Measurements from ENCODE around the gene PHKB.

The PHKB gene

DNA sequence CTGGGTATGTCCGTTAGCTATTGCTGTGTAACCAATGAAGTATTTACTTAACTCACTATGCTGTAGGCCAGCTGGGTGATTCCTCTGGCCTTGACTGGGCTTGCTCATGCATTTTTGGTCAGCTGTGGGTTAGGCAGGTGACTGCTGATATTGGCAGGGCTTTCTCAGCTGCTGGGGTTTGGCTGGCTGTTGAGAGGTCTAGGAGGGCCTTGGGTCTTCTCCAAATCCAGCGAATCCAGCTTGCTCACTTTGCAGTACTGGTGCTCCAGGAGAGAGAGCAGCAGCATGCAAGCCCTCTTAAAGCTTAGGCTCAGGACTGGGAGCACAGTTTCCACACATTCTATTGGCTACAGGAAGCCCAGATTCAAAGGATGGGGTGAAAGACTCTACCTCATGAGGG, 270.1 kb downstream of the PHKB start:
- no peak for ATAC-seq
- DNase-seq, result no peak

DNA sequence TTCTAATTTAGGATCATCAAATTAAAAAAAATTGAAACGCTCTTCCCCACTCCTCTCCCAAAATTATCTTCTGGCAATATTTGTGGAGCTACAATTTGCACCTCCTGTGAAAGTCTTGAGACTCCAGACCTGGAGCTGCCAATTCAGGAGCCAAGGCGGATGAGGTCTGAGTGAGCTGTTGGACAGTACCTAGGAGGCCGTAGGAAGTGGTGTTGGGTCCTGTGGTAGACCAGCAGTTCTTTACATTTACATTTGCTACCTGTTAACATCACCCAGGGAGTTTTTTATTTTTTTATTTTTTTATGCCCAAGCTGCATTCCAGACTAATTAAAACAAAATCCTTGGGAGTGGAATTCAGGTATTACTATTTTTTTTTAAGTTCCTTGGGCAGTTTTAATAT, 271.0 kb downstream of the PHKB start:
- ATAC-seq (no peak), DNase-seq (no peak)

DNA sequence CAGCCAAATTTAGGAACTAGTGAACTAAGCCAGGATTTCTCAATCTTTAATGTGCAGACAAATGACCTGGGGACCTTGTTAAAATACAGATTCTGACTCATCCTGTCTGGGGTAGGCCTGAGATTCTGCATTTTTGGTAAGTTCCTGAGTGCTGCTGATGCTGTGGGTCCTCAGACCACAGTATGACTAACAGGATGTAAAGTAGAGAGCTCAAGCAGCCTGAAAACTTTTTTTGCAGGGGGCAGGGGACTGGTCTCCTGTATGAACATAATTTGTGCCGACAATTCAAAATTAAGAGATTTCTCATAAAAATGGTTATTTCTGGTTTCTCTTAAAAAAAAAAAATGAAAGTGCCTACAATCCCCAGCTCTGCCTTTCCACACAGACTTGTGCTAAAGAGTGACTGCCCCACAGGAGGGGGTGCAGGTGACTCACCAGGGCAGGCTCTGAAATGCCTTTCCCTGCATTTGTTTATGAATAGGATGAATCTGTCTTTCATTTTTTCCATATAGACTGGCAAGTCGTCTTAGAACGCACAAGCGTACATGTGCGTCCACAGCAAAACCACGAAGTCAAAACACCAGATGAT, 271.5 kb downstream of the PHKB start:
- DNase-seq, result peak; percentile 22
- peak; percentile 87 for ATAC-seq

DNA sequence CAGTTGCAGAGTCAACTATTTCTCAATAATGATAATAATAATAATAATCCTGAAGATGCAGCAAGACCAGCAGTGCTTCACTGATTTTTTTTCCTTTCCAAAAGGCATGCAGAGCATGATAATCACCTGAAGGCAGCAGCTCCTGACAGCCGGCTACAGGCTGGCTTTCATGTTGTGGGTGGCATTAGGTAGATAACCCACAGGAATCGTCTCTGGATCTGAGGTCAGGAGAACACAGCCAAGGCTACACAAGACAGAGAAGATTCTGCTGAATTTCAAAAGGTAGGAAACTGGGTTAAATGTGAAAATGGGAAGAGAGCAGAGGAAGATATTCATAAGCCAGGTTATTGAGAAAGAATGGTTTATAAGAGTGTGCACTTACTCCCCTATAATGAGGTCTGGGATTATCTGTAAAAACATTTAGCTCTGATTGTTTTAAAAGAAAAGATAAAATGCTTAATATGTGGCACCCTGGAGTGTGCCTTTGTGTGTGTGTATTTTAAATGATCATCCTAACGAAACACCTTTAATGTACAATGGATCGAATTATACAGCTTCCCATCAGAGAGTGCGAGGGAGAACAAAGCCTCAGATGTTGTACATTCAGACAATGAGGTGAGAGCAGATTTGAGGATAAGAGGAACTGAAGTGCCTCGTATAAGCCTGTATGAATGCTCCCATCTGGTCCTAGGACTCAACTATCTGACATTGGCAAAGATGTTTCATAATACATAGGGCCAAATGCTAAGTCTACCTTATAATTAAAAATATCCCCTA, 273.1 kb downstream of the PHKB start:
- no peak for ATAC-seq
- DNase-seq, result no peak

DNA sequence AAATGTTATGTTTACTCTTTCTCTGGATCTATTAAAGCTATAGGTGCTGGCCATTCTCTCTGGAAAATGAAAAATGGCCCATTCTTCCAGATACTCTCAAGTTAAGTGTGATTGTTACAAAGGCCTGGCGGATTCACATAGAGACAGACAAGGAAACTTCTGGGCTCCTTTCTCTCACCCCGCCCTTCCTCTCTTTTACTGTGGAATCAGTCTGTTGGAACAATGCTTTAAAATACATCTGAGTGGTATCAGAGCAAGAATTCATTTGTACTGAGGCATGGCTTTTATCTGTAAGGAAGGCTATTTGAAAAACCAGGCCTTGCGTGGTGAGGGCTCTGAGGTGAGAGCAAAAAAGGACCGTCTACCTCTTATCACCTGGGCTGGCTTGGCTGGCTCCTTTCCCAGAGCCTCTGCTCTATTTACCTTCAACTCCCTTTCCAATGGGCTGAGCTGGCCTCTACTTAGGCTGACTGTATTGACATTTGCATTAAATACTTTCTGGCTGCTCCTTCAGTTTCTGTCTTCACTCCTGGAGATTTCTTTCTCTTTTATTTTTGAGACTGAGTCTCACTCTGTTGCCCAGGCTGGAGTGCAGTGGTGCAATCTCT, 274.0 kb downstream of the PHKB start:
- ATAC-seq (no peak), DNase-seq (no peak)

DNA sequence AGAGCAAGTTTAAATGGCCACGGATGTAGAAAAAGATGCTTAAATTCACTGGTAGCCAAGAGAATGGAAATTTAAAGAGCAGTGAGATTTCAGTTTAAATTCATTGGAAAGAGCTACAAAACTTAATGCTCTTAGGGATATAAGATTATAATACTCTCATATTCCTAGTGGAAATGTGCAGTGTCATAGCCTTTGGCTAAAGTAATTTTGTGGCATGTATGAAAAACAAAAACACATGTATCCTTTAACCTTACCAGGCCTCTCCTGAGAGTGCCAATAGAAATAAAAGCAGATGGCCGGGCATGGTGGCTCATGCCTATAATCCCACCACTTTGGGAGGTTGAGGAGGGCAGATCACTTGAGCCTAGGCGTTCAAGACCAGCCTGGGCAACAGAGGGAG, 289.2 kb downstream of the PHKB start:
- DNase-seq (no peak), ATAC-seq (no peak)

Data from stimulated activated naive CD8-positive, alpha-beta T cell treated with anti-CD3 and anti-CD28 coated beads, Interleukin-15, Interleukin-2, amounts not matched to agents 100 U/mL and 50 U/mL, for 24 hours (primary cell).